ENCODE data around the gene FRAS1. TPM values are rescaled to one million over a fixed set of nuclear protein-coding genes. Genes with fewer than 3 reads are reported as not detected.

The FRAS1 gene
- total and polyA plus RNA-seq, 2 of the 8 experiments (the other 6 are each of a cell fraction or from before 2014, with no cell fraction given), result 38.5 to 109 TPM

DNA sequence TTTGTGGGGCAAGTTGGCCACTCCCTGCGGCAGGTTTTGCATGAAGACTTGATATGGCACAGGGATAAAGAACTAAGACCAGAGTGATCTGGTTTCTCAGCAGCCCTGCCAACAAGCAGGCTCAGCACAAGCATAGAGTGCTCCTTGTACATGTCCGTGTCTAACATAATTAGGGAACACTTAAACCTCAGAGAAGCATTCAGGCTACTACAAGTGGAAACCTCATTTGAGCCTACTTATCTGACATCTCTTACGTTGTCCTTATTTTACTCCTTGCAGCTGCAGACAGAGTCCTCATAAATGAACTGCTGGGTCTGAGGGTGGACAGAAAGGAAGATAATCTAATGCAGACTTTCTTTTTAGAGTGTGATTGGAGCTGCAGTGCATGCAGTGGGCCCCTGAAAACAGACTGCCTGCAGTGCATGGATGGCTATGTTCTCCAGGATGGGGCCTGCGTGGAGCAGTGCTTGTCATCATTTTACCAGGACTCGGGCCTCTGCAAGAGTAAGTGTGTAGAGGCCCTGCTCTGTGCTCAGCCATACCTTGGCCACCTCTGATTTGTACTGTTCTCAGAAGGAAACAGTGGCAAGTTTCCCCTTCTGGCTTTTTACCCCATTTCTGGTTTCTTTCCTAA is 315.3 kb downstream of the FRAS1 start:
- no peaks in the 10 kb centered on the region for H3K27me3 ChIP-seq (replicated peaks in 1 of 4; ENCODE audit: control insufficient read depth in 3 of 4, extremely low read depth in 1 of 4, insufficient read depth in 3 of 4, low read length in 3 of 4)
- H3K9ac ChIP-seq (replicated peaks in 1 of 4; ENCODE audit: extremely low read depth in 1 of 4, low read depth in 3 of 4, low read length in 3 of 4), result no peak overlapping the region
- ChIA-PET POLR2A (ENCODE audit: partially characterized antibody) (interaction anchor here (1.5 kb wide), 1 partner anchor 10 kb away, joined by 3 read pairs; no protein-coding TSS in a partner anchor), CTCF (ENCODE audit: partially characterized antibody) (interaction anchor here (0.8 kb wide), 1 partner anchor 47 kb away, joined by 3 read pairs; no protein-coding TSS in a partner anchor)
- H3K79me2 ChIP-seq (ENCODE audit: control insufficient read depth in 1 of 2, insufficient read depth in 2 of 2, low read length in 2 of 2), result no peaks in the 10 kb centered on the region
- FAIRE-seq (no peak), DNase-seq (ENCODE audit: low read depth in 1 of 2, low spot score in 2 of 2) (no peak)
- no peak overlapping the region for H2BK12ac ChIP-seq (ENCODE audit: low read depth, low read length)
- H3K14ac ChIP-seq (ENCODE audit: insufficient read length), result no peak overlapping the region
- no peak overlapping the region for H3K4me3 ChIP-seq (ENCODE audit: extremely low read depth in 1 of 4, insufficient read depth in 2 of 4, low read depth in 3 of 4, low read length in 4 of 4)
- H3K56ac ChIP-seq (replicated peaks; ENCODE audit: insufficient read length, low read depth, low read length), result no peak overlapping the region
- H2BK20ac ChIP-seq (ENCODE audit: low read length), result no peak overlapping the region
- H4K8ac ChIP-seq (ENCODE audit: extremely low read depth, insufficient read depth, low read length), result no peak overlapping the region
- H3K18ac ChIP-seq (ENCODE audit: extremely low read depth, low read length), result no peak overlapping the region
- peaks cover 18 to 73% (median 52%) of the 10 kb centered on the region in 4 experiments for H3K36me3 ChIP-seq (ENCODE audit: control insufficient read depth in 2 of 4, insufficient read depth in 4 of 4, low read length in 3 of 4)
- H3K23ac ChIP-seq (ENCODE audit: insufficient read length), result no peak overlapping the region
- peaks cover 0 to 1% of the 10 kb centered on the region in 2 experiments for H4K20me1 ChIP-seq (replicated peaks in 1 of 2; ENCODE audit: control insufficient read depth in 1 of 2, insufficient read depth in 2 of 2, low read length in 2 of 2)
- peaks cover 0 to 17% (median 4%) of the 10 kb centered on the region in 4 experiments; a peak in 4 of 7 replicates for H3K4me1 ChIP-seq (replicated peaks in 1 of 4; ENCODE audit: control insufficient read depth in 3 of 4, insufficient read depth in 4 of 4, low read length in 3 of 4)
- H3K79me1 ChIP-seq (ENCODE audit: low read depth, low read length), result no peaks in the 10 kb centered on the region
- WGBS, 2 experiments (ENCODE audit: extremely low coverage in 1 of 2, insufficient coverage in 1 of 2, insufficient read length in 1 of 2, insufficient replicate concordance in 2 of 2, low coverage in 1 of 2, low lambda C conversion rate in 2 of 2, missing lambda C conversion rate in 1 of 2), result 93% methylated on average over 5 of the region's 5 CpGs; no CpG with 5 or more reads in 1 of the 2 experiments
- no peak overlapping the region; the same call in 1 of the 2 replicates for H2BK5ac ChIP-seq (ENCODE audit: low read depth, low read length)
- H4K5ac ChIP-seq (ENCODE audit: insufficient read length, low read depth, low read length), result no peak overlapping the region
- no peak overlapping the region for H2BK15ac ChIP-seq (ENCODE audit: low read length)
- no peak overlapping the region for H3K4ac ChIP-seq (replicated peaks; ENCODE audit: insufficient read length, low read depth, low read length)
- H3K23me2 ChIP-seq (ENCODE audit: low read depth, low read length), result no peaks in the 10 kb centered on the region
- H3K27ac ChIP-seq (ENCODE audit: low read depth, low read length), result no peak overlapping the region
- H2AFZ ChIP-seq (ENCODE audit: low read length), result no peak overlapping the region
- H4K91ac ChIP-seq (replicated peaks; ENCODE audit: insufficient read length, low read length), result no peak overlapping the region
- no peak overlapping the region for H2BK120ac ChIP-seq (replicated peaks; ENCODE audit: low read depth, low read length)
- H3K4me2 ChIP-seq (ENCODE audit: insufficient read depth in 1 of 2, low read depth in 2 of 2, low read length in 2 of 2), result no peak overlapping the region
- H2AK5ac ChIP-seq (ENCODE audit: low read depth, low read length), result no peak overlapping the region
- H3K9me3 ChIP-seq (ENCODE audit: insufficient read depth in 2 of 2, low read depth in 1 of 2, low read length in 1 of 2), result no peaks in the 10 kb centered on the region
- TF ChIP-seq CBX8 (IDR thresholded peaks at IDR 0.05; ENCODE audit: borderline replicate concordance, low read depth, low read length) (no peak), GTF2F1 (IDR thresholded peaks at IDR 0.05; ENCODE audit: borderline replicate concordance, low read depth, low read length) (no peak), RAD21 (IDR thresholded peaks at IDR 0.05 in 1 of 2, conservative IDR thresholded peaks at IDR 0.05 in 1 of 2; ENCODE audit: low read depth in 2 of 2, low read length in 2 of 2) (no peak), CREB1 (IDR thresholded peaks at IDR 0.05) (no peak), KDM4A (IDR thresholded peaks at IDR 0.05; ENCODE audit: low read depth, low read length, severe bottlenecking) (no peak), CHD1 (IDR thresholded peaks at IDR 0.05; ENCODE audit: low read depth, low read length) (no peak), HDAC2 (IDR thresholded peaks at IDR 0.05; ENCODE audit: borderline replicate concordance in 1 of 2, low read depth in 2 of 2, low read length in 2 of 2) (no peak), EP300 (IDR thresholded peaks at IDR 0.05; ENCODE audit: borderline replicate concordance in 1 of 2, low read depth in 2 of 2, low read length in 2 of 2) (no peak), SIRT6 (IDR thresholded peaks at IDR 0.05; ENCODE audit: low read length) (no peak), SRF (IDR thresholded peaks at IDR 0.05; ENCODE audit: low read depth, low read length) (no peak), SP2 (IDR thresholded peaks at IDR 0.05; ENCODE audit: low read length) (no peak), NANOG (IDR thresholded peaks at IDR 0.05; ENCODE audit: insufficient read depth, low read depth, low read length, poor library complexity, severe bottlenecking) (no peak)

All from H1 (cell line).